Colon (tissue), 2 donors: ENCODE measurements around the gene RPS16.
A peak's percentile ranks its signal among the peaks of the same experiment; 100 is the strongest.

Experiments used
- FAIRE-seq: peaks from 2 replicates; lab custom pipeline; 2012; peaks lifted over from hg19 to GRCh38; lab: Jason Lieb, UNC
- donor health status: control.
- donor health status: control.

Gene RPS16

GRCh38 chr19:39422020-39422419, 13.7 kb downstream of the RPS16 start:
- FAIRE-seq = no peak

DNA sequence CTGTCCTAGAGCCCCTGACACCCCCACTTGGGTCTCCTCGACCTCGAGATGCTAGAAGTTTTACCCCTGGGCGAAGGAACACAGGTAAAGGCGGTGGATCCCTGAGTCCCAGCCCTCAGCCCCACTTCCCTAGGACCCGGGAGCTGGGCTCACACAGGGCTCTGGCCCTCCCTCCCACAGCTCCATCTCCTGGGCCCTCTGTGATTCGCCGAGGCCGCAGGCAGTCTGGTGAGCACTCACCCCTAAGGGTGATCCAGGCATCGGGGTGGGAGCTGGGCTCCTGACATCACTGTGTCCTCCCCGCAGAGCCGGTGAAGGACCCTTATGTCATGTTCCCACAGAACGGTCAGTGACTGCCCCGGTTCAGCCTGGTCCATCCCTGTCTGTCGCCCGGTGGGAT, 15.0 kb downstream of the RPS16 start:
- FAIRE-seq = no peak

GRCh38 chr19:39419003-39419402, 16.7 kb downstream of the RPS16 start:
- FAIRE-seq = no peak

DNA sequence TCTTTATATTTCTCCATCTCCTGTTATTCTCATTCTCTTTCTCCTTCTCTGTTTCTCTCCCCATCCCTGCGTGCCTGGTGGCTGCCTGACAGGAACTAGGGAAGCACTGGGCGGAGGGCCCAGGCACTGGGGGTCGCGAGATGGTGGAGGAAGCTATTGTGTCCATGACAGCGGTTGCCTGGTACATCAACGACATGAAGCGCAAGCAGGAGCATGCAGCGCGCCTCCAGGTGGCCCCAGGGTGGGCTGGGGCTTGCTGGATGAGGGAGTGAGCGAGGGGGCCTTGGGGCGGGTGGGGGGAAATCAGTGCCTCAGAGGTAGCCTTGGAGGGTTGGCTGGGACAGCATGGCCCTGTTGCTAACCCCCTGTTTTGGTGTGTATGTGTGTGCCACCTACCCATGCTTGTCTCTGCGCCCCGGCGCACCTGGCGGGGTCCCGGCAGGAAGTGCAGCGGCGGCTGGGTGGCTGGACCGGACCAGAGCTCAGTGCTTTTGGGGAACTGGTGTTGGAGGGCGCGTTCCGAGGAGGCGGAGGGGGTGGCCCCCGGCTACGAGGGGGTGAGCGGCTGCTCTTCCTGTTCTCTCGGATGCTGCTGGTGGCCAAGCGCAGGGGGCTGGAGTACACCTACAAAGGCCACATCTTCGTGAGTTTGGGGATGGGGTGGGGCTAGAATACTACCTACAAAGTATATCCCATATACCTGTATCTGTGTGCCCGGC, 18.1 kb downstream of the RPS16 start:
- no peak for FAIRE-seq

- no peak for FAIRE-seq
These were observed 19.3 kb downstream of the RPS16 start for GRCh38 chr19:39416152-39417120.

DNA sequence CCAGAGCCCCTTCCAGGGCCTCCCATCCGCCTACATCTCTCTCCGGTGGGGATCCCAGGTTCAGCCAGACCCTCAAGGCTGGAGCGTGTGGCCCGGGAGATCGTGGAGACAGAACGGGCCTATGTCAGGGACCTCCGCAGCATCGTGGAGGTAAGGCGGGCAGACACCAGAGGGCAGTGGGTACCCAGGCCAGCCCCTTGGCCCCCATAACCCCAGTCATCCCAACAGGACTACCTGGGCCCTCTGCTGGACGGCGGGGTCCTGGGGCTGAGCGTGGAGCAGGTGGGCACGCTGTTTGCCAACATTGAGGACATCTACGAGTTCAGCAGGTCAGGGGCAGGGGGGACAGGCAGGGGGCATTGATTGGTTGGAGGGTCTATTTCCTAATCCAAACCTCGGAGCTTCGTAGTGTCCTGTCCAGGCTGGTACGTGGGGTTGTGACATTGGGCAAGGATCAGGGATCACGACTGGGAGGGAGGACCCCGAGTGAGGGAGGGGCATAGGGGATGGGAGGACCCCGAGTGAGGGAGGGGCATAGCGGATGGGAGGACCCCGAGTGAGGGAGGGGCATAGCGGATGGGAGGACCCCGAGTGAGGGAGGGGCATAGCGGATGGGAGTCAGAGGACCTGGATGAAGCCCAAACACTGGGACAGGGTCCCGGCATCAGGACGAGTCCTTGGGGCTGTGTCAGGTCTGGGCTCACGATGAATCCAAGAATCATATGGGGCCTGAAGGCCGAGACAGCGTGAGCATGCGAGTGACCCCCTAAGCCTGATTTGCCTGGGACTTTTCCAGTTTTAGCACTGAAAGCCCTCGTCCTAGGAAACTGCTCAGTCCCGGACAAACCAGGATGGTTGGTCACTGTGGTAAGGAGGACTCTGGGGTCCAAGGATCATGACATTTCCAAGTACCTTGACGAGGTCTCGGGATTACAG, 20.4 kb downstream of the RPS16 start:
- FAIRE-seq = no peak

GRCh38 chr19:39413911-39414608, 21.7 kb downstream of the RPS16 start:
- no peak for FAIRE-seq

- no peak for FAIRE-seq
These were observed 22.4 kb downstream of the RPS16 start for GRCh38 chr19:39413272-39413910.

DNA sequence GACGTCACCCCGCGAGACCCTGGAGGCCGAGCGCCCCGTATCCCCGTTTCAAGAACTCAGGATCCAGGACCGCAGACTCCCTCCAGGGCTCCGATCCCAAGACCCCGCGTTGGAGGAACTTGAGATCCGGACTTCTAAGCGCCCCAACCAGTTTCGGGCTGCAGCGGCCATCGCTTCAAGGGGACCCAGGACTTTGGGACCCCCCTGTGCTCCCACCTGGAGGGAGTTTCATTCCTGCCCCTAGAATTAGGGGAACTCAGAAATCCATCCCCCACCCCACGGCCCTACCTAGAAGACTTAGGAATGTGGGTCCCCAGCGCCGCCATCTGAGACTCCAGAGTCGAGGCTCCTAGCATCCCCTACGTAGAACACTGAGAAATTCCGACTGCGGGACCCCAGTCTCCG, 22.9 kb downstream of the RPS16 start:
- FAIRE-seq = no peak

DNA sequence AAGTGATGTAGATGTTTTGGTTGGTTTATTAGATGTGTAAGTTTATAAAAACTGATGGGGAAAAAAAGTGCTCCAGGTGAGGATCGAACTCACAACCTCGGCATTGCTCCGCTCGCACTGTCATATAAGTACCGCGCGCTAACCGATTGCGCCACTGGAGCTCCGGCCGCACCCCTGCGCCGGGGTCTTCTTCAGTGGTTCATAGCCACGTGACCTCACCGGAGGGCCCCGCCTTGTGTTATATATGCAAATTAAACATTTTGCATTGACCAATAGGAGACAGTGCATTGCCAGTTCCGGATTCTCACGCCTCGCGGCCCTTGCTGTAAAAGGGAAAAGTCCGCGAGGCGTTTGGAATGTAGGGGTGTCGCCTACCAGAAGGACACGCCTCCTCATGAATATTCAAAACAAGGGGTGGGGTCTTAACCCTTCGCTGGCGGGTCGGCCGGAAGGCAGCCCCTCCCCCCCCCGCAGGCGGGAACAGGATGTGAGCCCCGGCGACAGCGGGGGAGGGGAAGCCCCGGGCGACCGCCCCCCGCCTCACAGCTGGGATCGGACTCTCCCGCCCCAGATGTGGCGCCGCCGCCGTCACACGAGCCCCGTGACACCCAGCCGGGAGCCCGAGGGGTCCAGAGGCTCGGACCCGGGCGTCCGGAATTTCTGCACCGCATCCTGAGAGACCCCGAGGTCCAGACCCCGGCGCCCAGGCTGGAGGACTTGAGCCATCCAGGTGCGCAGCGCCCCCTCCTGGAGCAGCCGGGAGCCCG, 23.5 kb downstream of the RPS16 start, which contains the start of gene PLEKHG2:
PLEKHG2 (plus strand) TSS at position 570 of the 767 bp plus-strand sequence. CDS start 1,418 bp downstream, outside the sequence.
- peak; percentile 87 for FAIRE-seq

- FAIRE-seq = no peak
These were observed 24.0 kb downstream of the RPS16 start for GRCh38 chr19:39411832-39412099.

- no peak for FAIRE-seq
These were observed 24.5 kb downstream of the RPS16 start for GRCh38 chr19:39411081-39411831.

GRCh38 chr19:39410831-39411080, 25.0 kb downstream of the RPS16 start:
- FAIRE-seq = no peak

GRCh38 chr19:39410017-39410830, 25.5 kb downstream of the RPS16 start:
- FAIRE-seq = no peak

DNA sequence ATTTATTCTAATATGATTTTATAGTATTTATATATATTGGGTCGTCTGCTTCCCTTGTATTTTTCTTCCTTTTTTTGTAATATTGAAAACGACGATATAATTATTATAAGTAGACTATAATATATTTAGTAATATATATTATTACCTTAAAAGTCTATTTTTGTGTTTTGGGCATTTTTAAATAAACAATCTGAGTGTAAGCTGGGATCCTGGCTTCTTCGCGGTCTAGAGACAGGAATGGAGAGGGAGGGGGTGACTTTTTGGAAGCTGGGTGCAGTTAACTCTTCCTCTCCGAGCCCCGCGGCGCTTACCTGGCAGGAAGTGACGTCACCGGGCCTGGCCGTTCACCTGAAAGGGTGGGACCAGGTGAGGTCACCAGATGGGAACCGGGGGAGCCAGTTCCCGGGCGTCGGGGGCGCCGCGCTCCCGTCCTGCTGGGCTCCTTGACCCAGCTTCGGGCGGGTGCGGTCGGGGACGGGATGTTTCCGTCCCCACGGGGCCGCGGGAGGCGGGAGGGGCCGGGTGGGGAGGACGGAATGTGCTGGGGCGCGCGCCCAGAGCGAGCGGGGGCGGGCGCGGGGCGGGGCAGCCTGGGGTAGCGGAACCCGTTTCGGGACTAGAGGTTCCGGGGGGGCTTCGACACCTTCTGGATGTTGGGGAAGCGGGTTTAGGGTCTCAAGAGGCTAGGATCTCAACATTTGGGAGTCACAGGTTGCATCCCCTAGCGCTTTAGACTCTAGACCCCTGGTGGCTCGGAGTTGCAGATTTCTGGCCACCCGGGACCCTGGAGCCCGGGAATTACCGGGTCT, 26.3 kb downstream of the RPS16 start:
- FAIRE-seq = peak; percentile 69

DNA sequence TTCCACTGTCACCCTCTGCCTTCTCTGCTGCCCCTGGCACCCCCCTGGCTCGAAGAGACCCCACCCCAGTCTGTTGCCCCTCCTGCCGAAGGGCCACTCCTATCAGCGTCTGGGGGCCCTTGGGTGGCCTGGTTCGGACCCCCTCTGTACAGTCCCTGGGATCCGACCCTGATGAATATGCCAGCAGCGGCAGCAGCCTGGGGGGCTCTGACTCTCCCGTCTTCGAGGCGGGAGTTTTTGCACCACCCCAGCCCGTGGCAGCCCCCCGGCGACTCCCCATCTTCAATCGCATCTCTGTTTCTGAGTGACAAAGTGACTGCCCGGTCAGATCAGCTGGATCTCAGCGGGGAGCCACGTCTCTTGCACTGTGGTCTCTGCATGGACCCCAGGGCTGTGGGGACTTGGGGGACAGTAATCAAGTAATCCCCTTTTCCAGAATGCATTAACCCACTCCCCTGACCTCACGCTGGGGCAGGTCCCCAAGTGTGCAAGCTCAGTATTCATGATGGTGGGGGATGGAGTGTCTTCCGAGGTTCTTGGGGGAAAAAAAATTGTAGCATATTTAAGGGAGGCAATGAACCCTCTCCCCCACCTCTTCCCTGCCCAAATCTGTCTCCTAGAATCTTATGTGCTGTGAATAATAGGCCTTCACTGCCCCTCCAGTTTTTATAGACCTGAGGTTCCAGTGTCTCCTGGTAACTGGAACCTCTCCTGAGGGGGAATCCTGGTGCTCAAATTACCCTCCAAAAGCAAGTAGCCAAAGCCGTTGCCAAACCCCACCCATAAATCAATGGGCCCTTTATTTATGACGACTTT, 27.1 kb downstream of the RPS16 start:
- FAIRE-seq = no peak
